AG08396 (cell line): Measurements from ENCODE around the gene DMXL2.
A peak's percentile ranks its signal among the peaks of the same experiment; 100 is the strongest.

Source experiments
- DNase-seq: peaks from one replicate; pipeline ENCODE4 v3.0.0; 2012; ENCODE audit warnings: low spot score, mixed read lengths

The DMXL2 gene

GRCh38 chr15:51405693-51406523 is 216.7 kb downstream of the DMXL2 start:
- DNase-seq, result no peak

- no peak for DNase-seq
These were observed 218.4 kb downstream of the DMXL2 start for GRCh38 chr15:51403946-51404695.

GRCh38 chr15:51403072-51403878 is 219.3 kb downstream of the DMXL2 start:
- peak; percentile 50 for DNase-seq

GRCh38 chr15:51401872-51402517 is 220.6 kb downstream of the DMXL2 start:
- DNase-seq, result peak; percentile 65

GRCh38 chr15:51401051-51401780 is 221.4 kb downstream of the DMXL2 start:
- no peak for DNase-seq

GRCh38 chr15:51398626-51399025 is 223.9 kb downstream of the DMXL2 start:
- DNase-seq, result no peak
